DOHH2 (cell line): ENCODE data around the gene EN2.
A peak's percentile ranks its signal among the peaks of the same experiment; 100 is the strongest.

ENCODE experiments used
- H3F3A ChIP-seq: fragments of 200-600 bp; sonication (generic), shearing (Covaris generic); 2 replicates; pipeline ENCODE4 v1.6.0; 2016; ENCODE audit warnings: antibody characterized with exemption, mild to moderate bottlenecking; ENCODE audit not compliant: control insufficient read depth, insufficient read depth
- H3K27ac ChIP-seq: fragments of 200-600 bp; sonication (generic); 2 replicates; pipeline ENCODE4 v1.5.1; 2014; ENCODE audit warnings: low read depth, mild to moderate bottlenecking, low read length, moderate library complexity
- H3K27me3 ChIP-seq: fragments of 200-600 bp; sonication (generic); 2 replicates; pipeline ENCODE4 v1.6.1; 2014; ENCODE audit warnings: mild to moderate bottlenecking, low read length, mixed read lengths; ENCODE audit not compliant: control insufficient read depth
- H3K36me3 ChIP-seq: fragments of 200-600 bp; sonication (generic); 2 replicates; pipeline ENCODE4 v1.6.1; 2014; ENCODE audit warnings: mild to moderate bottlenecking, low read length, moderate library complexity, mixed read lengths; ENCODE audit not compliant: control insufficient read depth
- H3K4me1 ChIP-seq: fragments of 200-600 bp; sonication (generic); 2 replicates; pipeline ENCODE4 v1.6.1; 2014; ENCODE audit warnings: mild to moderate bottlenecking, low read length, mixed read lengths; ENCODE audit not compliant: control insufficient read depth
- H3K4me2 ChIP-seq: fragments of 200-600 bp; sonication (generic); 2 replicates; pipeline ENCODE4 v1.6.0; 2014; ENCODE audit warnings: mild to moderate bottlenecking, low read length, moderate library complexity
- H3K4me3 ChIP-seq: fragments of 200-600 bp; sonication (generic); 2 replicates; pipeline ENCODE4 v1.5.1; 2014; ENCODE audit warnings: mild to moderate bottlenecking, low read length, mixed read lengths
- H3K79me2 ChIP-seq: fragments of 200-600 bp; sonication (generic); 2 replicates; pipeline ENCODE4 v1.6.1; 2014; ENCODE audit warnings: mild to moderate bottlenecking, low read length, mixed read lengths; ENCODE audit not compliant: control insufficient read depth
- H3K9me2 ChIP-seq: fragments of 200-600 bp; sonication (generic); replicated peaks from 2 replicates; pipeline ENCODE4 v1.6.1; 2014; ENCODE audit warnings: mild to moderate bottlenecking, low read length, mixed read lengths; ENCODE audit not compliant: control insufficient read depth
- H3K9me3 ChIP-seq: fragments of 200-600 bp; sonication (generic); 2 replicates; pipeline ENCODE4 v1.6.1; 2014; ENCODE audit warnings: antibody characterized with exemption, low read length, mixed read lengths; ENCODE audit not compliant: control insufficient read depth, insufficient read depth
- H4K20me1 ChIP-seq: fragments of 200-600 bp; sonication (generic); 2 replicates; pipeline ENCODE4 v1.6.0; 2014; ENCODE audit warnings: low read depth, mild to moderate bottlenecking, antibody characterized with exemption, low read length, moderate library complexity; ENCODE audit not compliant: control insufficient read depth, insufficient read depth
- CTCF ChIP-seq: fragments of 200-600 bp; sonication (generic); IDR thresholded peaks from one replicate; pipeline ENCODE4 v1.5.1; 2014; ENCODE audit warnings: antibody characterized with exemption, mild to moderate bottlenecking, low read depth, low read length; ENCODE audit not compliant: poor library complexity, severe bottlenecking
- EZH2phosphoT487 ChIP-seq: fragments of 200-600 bp; sonication (generic); IDR thresholded peaks from 2 replicates; pipeline ENCODE4 v1.6.1; 2017; ENCODE audit warnings: borderline replicate concordance, mild to moderate bottlenecking, antibody characterized with exemption, low read length, moderate library complexity, mixed read lengths

The EN2 gene

GRCh38 chr7:155497149-155497901 is 39.4 kb downstream of the EN2 start:
- Histone ChIP-seq H3K4me1 (no peaks in the 10 kb centered on the region), H3K4me2 (no peak overlapping the region), H3K27me3 (peaks cover 24% of the 10 kb centered on the region), H3K79me2 (no peaks in the 10 kb centered on the region), H3K27ac (no peak overlapping the region), H3F3A (no peaks in the 10 kb centered on the region), H3K9me3 (no peaks in the 10 kb centered on the region), H3K36me3 (no peaks in the 10 kb centered on the region), H4K20me1 (no peaks in the 10 kb centered on the region), H3K9me2 (no peaks in the 10 kb centered on the region), H3K4me3 (no peak overlapping the region)
- TF ChIP-seq CTCF (no peak), EZH2phosphoT487 (no peak)

- Histone ChIP-seq H3K79me2 (no peaks in the 10 kb centered on the region), H3K27me3 (peaks cover 68% of the 10 kb centered on the region), H3K4me2 (no peak overlapping the region), H3K36me3 (no peaks in the 10 kb centered on the region), H3K4me1 (peaks cover 7% of the 10 kb centered on the region), H4K20me1 (no peaks in the 10 kb centered on the region), H3K9me2 (no peaks in the 10 kb centered on the region), H3K9me3 (no peaks in the 10 kb centered on the region), H3K27ac (no peak overlapping the region), H3F3A (no peaks in the 10 kb centered on the region), H3K4me3 (no peak overlapping the region)
- TF ChIP-seq CTCF (no peak), EZH2phosphoT487 (no peak)
These were observed 47.5 kb downstream of the EN2 start for GRCh38 chr7:155505422-155505793.

GRCh38 chr7:155506854-155507337 is 49.0 kb downstream of the EN2 start:
- peaks cover 7% of the 10 kb centered on the region for H3K4me1 ChIP-seq
- H3K79me2 ChIP-seq = no peaks in the 10 kb centered on the region
- peaks cover 60% of the 10 kb centered on the region for H3K27me3 ChIP-seq
- peak overlapping the region; percentile 11 for H3K4me3 ChIP-seq
- H3K4me2 ChIP-seq = peak overlapping the region; percentile 26
- no peak overlapping the region for H3K27ac ChIP-seq
- no peak for TF ChIP-seq CTCF
- no peak for TF ChIP-seq EZH2phosphoT487
- H3K9me3 ChIP-seq = no peaks in the 10 kb centered on the region
- H3K9me2 ChIP-seq = no peaks in the 10 kb centered on the region
- H3K36me3 ChIP-seq = no peaks in the 10 kb centered on the region
- no peaks in the 10 kb centered on the region for H4K20me1 ChIP-seq
- H3F3A ChIP-seq = no peaks in the 10 kb centered on the region
